Measurements from ENCODE around the gene CRACDL.

- no peak for TF ChIP-seq CTCF (IDR thresholded peaks at IDR 0.05)
- no peak for TF ChIP-seq EZH2 (IDR thresholded peaks at IDR 0.05; ENCODE audit: borderline replicate concordance, insufficient read depth, low read depth, low read length, poor library complexity, severe bottlenecking)
These were observed 627 bp upstream of the CRACDL start for GRCh38 chr2:98936353-98937351.

Data from B cell (primary cell).